HCT116 (cell line): Measurements from ENCODE around the gene GOLGA3. TPM values are rescaled to one million over a fixed set of nuclear protein-coding genes. Genes with fewer than 3 reads are reported as not detected.

Source experiments
- ATAC-seq: fragments of 200-7000 bp; cut with Tn5 transposase; 2 replicates; pipeline ENCODE4 v1.9.1; 2020; ENCODE audit warnings: mild to moderate bottlenecking, moderate library complexity
- BruUV-seq: library from RNA; stranded (reverse); fragments of 400-500 nt; replicated peaks from 2 replicates; lab custom pipeline; 2021; lab: Mats Ljungman, UMichigan
- CTCF ChIA-PET: fragments of 300-600 bp; sonication (Branson Sonifier 250); formaldehyde crosslinking; loops from one replicate; lab custom pipeline; 2021; ENCODE audit warnings: antibody characterized with exemption; lab: Charles Lee
- POLR2A ChIA-PET: fragments of 300-600, 350-600 bp; sonication (Branson Sonifier 250); formaldehyde crosslinking; loops from one replicate; lab custom pipeline; 2021; ENCODE audit warnings: antibody characterized with exemption; lab: Charles Lee
- RAD21 ChIA-PET, 2 experiments: fragments of 300-600 bp; sonication (Branson Sonifier 250); formaldehyde crosslinking; loops; one replicate each; lab custom pipeline; 2023; ENCODE audit warnings: low total read pairs in 2 of 2; ENCODE audit not compliant: uncharacterized antibody in 2 of 2, unreplicated experiment in 2 of 2, low non-redundant PET in 1 of 2; lab: Charles Lee
- DNase-seq: peaks from one replicate; pipeline ENCODE4 v3.0.0-alpha.2; 2010; ENCODE audit warnings: low read depth, low spot score
- H2AFZ ChIP-seq: fragments of 200-600 bp; shearing (Covaris generic), sonication (generic); 2 replicates; pipeline ENCODE4 v1.6.1; 2017; ENCODE audit warnings: low read depth, mixed run types, mixed read lengths, antibody characterized with exemption, low read length; ENCODE audit not compliant: poor library complexity, severe bottlenecking
- H3K27ac ChIP-seq: 2 replicates; pipeline ENCODE4 v1.5.1; 2012; ENCODE audit warnings: low read depth, low read length
- H3K27me3 ChIP-seq: fragments of 200-600 bp; sonication (generic); 2 replicates; pipeline ENCODE4 v1.6.1; 2016; ENCODE audit warnings: mixed run types, low read length, mixed read lengths; ENCODE audit not compliant: insufficient read depth
- H3K36me3 ChIP-seq, 2 experiments: fragments of 200-500 bp in 1 of 2; fragments of 200-600 bp in 1 of 2; sonication (Bioruptor generic) in 1 of 2; sonication (generic) in 1 of 2; 2 replicates each; pipeline versions ENCODE4 v1.5.1 to v1.6.1; 2014 to 2016; ENCODE audit warnings: low read length in 2 of 2, inconsistent platforms in 1 of 2, mixed read lengths in 1 of 2, mixed run types in 1 of 2; ENCODE audit not compliant: insufficient read depth in 2 of 2, control insufficient read depth in 1 of 2
- H3K4me1 ChIP-seq, 2 experiments: fragments of 200-600 bp in 1 of 2; sonication (generic) in 1 of 2; 2 replicates each; pipeline versions ENCODE4 v1.5.1 to v1.6.1; 2012 to 2017; ENCODE audit warnings: low read length in 2 of 2, inconsistent platforms in 1 of 2, mild to moderate bottlenecking in 1 of 2, mixed read lengths in 1 of 2, mixed run types in 1 of 2, moderate library complexity in 1 of 2; ENCODE audit not compliant: insufficient read depth in 2 of 2, control insufficient read depth in 1 of 2
- H3K4me2 ChIP-seq: fragments of 200-600 bp; sonication (generic); 2 replicates; pipeline ENCODE4 v1.6.1; 2017; ENCODE audit warnings: mixed run types, low read length, mixed read lengths
- H3K4me3 ChIP-seq, 2 experiments: fragments of 200-600 bp in 1 of 2; sonication (generic) in 1 of 2; replicated peaks in 1 of 2; 2 replicates each; pipeline ENCODE4 v1.5.1; 2011 to 2016; ENCODE audit warnings: low read length in 2 of 2, control low read depth in 1 of 2, low read depth in 1 of 2, mild to moderate bottlenecking in 1 of 2, mixed read lengths in 1 of 2, mixed run types in 1 of 2
- H3K79me2 ChIP-seq: fragments of 200-600 bp; sonication (generic); 2 replicates; pipeline ENCODE4 v1.6.1; 2017; ENCODE audit warnings: mild to moderate bottlenecking, mixed run types, low read length, moderate library complexity, mixed read lengths; ENCODE audit not compliant: insufficient read depth
- H3K9ac ChIP-seq: fragments of 200-600 bp; sonication (generic); 2 replicates; pipeline ENCODE4 v1.6.1; 2016; ENCODE audit warnings: low read length, mixed read lengths
- H3K9me2 ChIP-seq: fragments of 200-600 bp; sonication (generic), shearing (Covaris generic); 2 replicates; pipeline ENCODE4 v1.6.1; 2017; ENCODE audit warnings: mixed run types, mild to moderate bottlenecking, moderate library complexity; ENCODE audit not compliant: insufficient read depth
- H3K9me3 ChIP-seq, 2 experiments: fragments of 200-500 bp in 1 of 2; fragments of 200-600 bp in 1 of 2; sonication (Bioruptor generic) in 1 of 2; sonication (generic) in 1 of 2; 2 replicates each; pipeline ENCODE4 v1.6.1; 2014 to 2017; ENCODE audit warnings: low read length in 2 of 2, mixed read lengths in 2 of 2, inconsistent platforms in 1 of 2, low read depth in 1 of 2, mild to moderate bottlenecking in 1 of 2, mixed run types in 1 of 2, moderate library complexity in 1 of 2; ENCODE audit not compliant: control insufficient read depth in 1 of 2, insufficient read depth in 1 of 2
- H4K20me1 ChIP-seq: fragments of 200-600 bp; sonication (generic), shearing (Covaris generic); 2 replicates; pipeline ENCODE4 v1.6.1; 2017; ENCODE audit warnings: mixed run types, mild to moderate bottlenecking, moderate library complexity; ENCODE audit not compliant: insufficient read depth
- ATF3 ChIP-seq: IDR thresholded peaks from 2 replicates; pipeline ENCODE4 v1.6.1; 2012
- CBX3 ChIP-seq: IDR thresholded peaks from 2 replicates; pipeline ENCODE4 v1.6.1; 2012; ENCODE audit warnings: low read depth
- EGR1 ChIP-seq: IDR thresholded peaks from 2 replicates; pipeline ENCODE4 v1.6.1; 2012; ENCODE audit warnings: low read depth
- ELF1 ChIP-seq: IDR thresholded peaks from 2 replicates; pipeline ENCODE4 v1.6.1; 2012; ENCODE audit warnings: low read depth, borderline replicate concordance
- EZH2 ChIP-seq: fragments of 200-600 bp; sonication (generic); IDR thresholded peaks from 2 replicates; pipeline ENCODE4 v1.6.1; 2017; ENCODE audit warnings: antibody characterized with exemption, mixed run types
- EZH2phosphoT487 ChIP-seq: fragments of 200-600 bp; IDR thresholded peaks from 2 replicates; pipeline ENCODE4 v1.6.1; 2018; ENCODE audit warnings: antibody characterized with exemption, borderline replicate concordance
- JUND ChIP-seq: IDR thresholded peaks from 2 replicates; pipeline ENCODE4 v1.6.1; 2012
- MAX ChIP-seq: IDR thresholded peaks from 2 replicates; pipeline ENCODE4 v1.6.1; 2012
- POLR2A ChIP-seq: IDR thresholded peaks from 2 replicates; pipeline ENCODE4 v1.7.0; 2011; ENCODE audit warnings: borderline replicate concordance; ENCODE audit not compliant: insufficient read depth, insufficient read length; ENCODE audit errors: extremely low read depth
- POLR2AphosphoS5 ChIP-seq: IDR thresholded peaks from 2 replicates; pipeline ENCODE4 v1.6.1; 2011; ENCODE audit warnings: mild to moderate bottlenecking, low read depth, low read length, moderate library complexity
- RAD21 ChIP-seq: IDR thresholded peaks from 2 replicates; pipeline ENCODE4 v1.6.1; 2012; ENCODE audit warnings: low read depth, mild to moderate bottlenecking
- SIN3A ChIP-seq: IDR thresholded peaks from 2 replicates; pipeline ENCODE4 v1.6.1; 2012; ENCODE audit warnings: low read depth
- SP1 ChIP-seq: IDR thresholded peaks from 2 replicates; pipeline ENCODE4 v1.6.1; 2012; ENCODE audit warnings: low read depth
- SRF ChIP-seq: IDR thresholded peaks from 2 replicates; pipeline ENCODE4 v1.6.1; 2012; ENCODE audit warnings: low read depth
- TCF7L2 ChIP-seq: IDR thresholded peaks from 2 replicates; pipeline ENCODE4 v1.7.0; 2011; ENCODE audit warnings: borderline replicate concordance, inconsistent platforms; ENCODE audit not compliant: insufficient read depth, insufficient read length; ENCODE audit errors: extremely low read depth
- YY1 ChIP-seq: IDR thresholded peaks from 2 replicates; pipeline ENCODE4 v1.6.1; 2011; ENCODE audit warnings: low read length, low read depth, moderate library complexity, mild to moderate bottlenecking; ENCODE audit not compliant: insufficient replicate concordance; ENCODE audit errors: extremely low read depth
- ZFX ChIP-seq: fragments of 450-650 bp; IDR thresholded peaks from 2 replicates; pipeline ENCODE4 v1.6.1; 2017
- intact Hi-C: fragments of 100-400 bp; cut with micrococcal nuclease; formaldehyde crosslinking; loops from 2 replicates; pipeline ENCODE4 v1.10.0; 2022
- total RNA-seq: library from RNA; stranded (reverse); gene quantifications from one replicate; pipeline ENCODE4 v1.2.1, GENCODE V29; 2021; ENCODE audit not compliant: unreplicated experiment
- TF ChIP-seq, protein P1 (sequence below): IDR thresholded peaks from 2 replicates; pipeline ENCODE4 v1.6.1; 2011; ENCODE audit warnings: mild to moderate bottlenecking, low read length, moderate library complexity; ENCODE audit not compliant: insufficient replicate concordance; ENCODE audit errors: extremely low read depth
- TF ChIP-seq, protein P2 (sequence below), 3 experiments: fragments of 200-600 bp in 1 of 3; sonication (generic) in 1 of 3; IDR thresholded peaks in 2 of 3; conservative IDR thresholded peaks in 1 of 3; 2 replicates each; pipeline ENCODE4 v1.5.1; 2012 to 2017; ENCODE audit warnings: low read depth in 2 of 3, low read length in 2 of 3, antibody characterized with exemption in 1 of 3, borderline replicate concordance in 1 of 3, control low read depth in 1 of 3, mild to moderate bottlenecking in 1 of 3, mixed read lengths in 1 of 3, mixed run types in 1 of 3, moderate library complexity in 1 of 3; ENCODE audit not compliant: insufficient read depth in 1 of 3

Gene GOLGA3
- total RNA-seq, 1 experiment from 2014 or later = 35.1 TPM

- TF ChIP-seq, protein P1, sequence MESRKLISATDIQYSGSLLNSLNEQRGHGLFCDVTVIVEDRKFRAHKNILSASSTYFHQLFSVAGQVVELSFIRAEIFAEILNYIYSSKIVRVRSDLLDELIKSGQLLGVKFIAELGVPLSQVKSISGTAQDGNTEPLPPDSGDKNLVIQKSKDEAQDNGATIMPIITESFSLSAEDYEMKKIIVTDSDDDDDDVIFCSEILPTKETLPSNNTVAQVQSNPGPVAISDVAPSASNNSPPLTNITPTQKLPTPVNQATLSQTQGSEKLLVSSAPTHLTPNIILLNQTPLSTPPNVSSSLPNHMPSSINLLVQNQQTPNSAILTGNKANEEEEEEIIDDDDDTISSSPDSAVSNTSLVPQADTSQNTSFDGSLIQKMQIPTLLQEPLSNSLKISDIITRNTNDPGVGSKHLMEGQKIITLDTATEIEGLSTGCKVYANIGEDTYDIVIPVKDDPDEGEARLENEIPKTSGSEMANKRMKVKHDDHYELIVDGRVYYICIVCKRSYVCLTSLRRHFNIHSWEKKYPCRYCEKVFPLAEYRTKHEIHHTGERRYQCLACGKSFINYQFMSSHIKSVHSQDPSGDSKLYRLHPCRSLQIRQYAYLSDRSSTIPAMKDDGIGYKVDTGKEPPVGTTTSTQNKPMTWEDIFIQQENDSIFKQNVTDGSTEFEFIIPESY = no peak
Measured at GRCh38 chr12:132852496-132852895, 23.8 kb upstream of the GOLGA3 start (continued).

GRCh38 chr12:132851465-132851864, 22.8 kb upstream of the GOLGA3 start:
- H3K27ac ChIP-seq = no peak overlapping the region
- no peaks in the 10 kb centered on the region for H3K9me2 ChIP-seq
- H3K9me3 ChIP-seq = no peaks in the 10 kb centered on the region; a peak in 1 of 4 replicates
- no peaks in the 10 kb centered on the region for H3K27me3 ChIP-seq
- ATAC-seq (no peak), DNase-seq (no peak)
- no peak overlapping the region for H3K9ac ChIP-seq
- no peak overlapping the region for H3K4me3 ChIP-seq
- no peaks in the 10 kb centered on the region for H3K4me1 ChIP-seq
- no peak overlapping the region for H3K4me2 ChIP-seq
- no peaks in the 10 kb centered on the region for H3K36me3 ChIP-seq
- BruUV-seq = no TSS peak
- TF ChIP-seq ATF3 = no peak
- no peak for TF ChIP-seq SRF
- TF ChIP-seq RAD21 = no peak
- TF ChIP-seq, protein P1 = no peak
- no peak for TF ChIP-seq MAX
- no peak for TF ChIP-seq TCF7L2
- TF ChIP-seq JUND = no peak
- no peak for TF ChIP-seq EZH2phosphoT487
- TF ChIP-seq ELF1 = no peak
- no peak for TF ChIP-seq SP1
- no peak for TF ChIP-seq SIN3A
- TF ChIP-seq EZH2 = no peak
- TF ChIP-seq YY1 = no peak
- TF ChIP-seq, protein P2, sequence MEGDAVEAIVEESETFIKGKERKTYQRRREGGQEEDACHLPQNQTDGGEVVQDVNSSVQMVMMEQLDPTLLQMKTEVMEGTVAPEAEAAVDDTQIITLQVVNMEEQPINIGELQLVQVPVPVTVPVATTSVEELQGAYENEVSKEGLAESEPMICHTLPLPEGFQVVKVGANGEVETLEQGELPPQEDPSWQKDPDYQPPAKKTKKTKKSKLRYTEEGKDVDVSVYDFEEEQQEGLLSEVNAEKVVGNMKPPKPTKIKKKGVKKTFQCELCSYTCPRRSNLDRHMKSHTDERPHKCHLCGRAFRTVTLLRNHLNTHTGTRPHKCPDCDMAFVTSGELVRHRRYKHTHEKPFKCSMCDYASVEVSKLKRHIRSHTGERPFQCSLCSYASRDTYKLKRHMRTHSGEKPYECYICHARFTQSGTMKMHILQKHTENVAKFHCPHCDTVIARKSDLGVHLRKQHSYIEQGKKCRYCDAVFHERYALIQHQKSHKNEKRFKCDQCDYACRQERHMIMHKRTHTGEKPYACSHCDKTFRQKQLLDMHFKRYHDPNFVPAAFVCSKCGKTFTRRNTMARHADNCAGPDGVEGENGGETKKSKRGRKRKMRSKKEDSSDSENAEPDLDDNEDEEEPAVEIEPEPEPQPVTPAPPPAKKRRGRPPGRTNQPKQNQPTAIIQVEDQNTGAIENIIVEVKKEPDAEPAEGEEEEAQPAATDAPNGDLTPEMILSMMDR (IDR thresholded peaks at IDR 0.05 in 2 of 3, conservative IDR thresholded peaks at IDR 0.05 in 1 of 3; ENCODE audit: borderline replicate concordance in 1 of 3, insufficient read depth in 1 of 3, low read depth in 2 of 3, low read length in 2 of 3) = no peak
- no peak for TF ChIP-seq POLR2A
- no peak for TF ChIP-seq ZFX
- no peak for TF ChIP-seq POLR2AphosphoS5
- no peak for TF ChIP-seq CBX3
- no peak for TF ChIP-seq EGR1
- POLR2A ChIA-PET = no interaction called here
- H3K79me2 ChIP-seq = no peaks in the 10 kb centered on the region
- no peak overlapping the region for H2AFZ ChIP-seq
- no peaks in the 10 kb centered on the region for H4K20me1 ChIP-seq
- CTCF ChIA-PET = interaction anchor here (0.7 kb wide), 1 partner anchor 41 kb away, joined by 3 read pairs; no protein-coding TSS in a partner anchor
- RAD21 ChIA-PET = no interaction called here
- intact Hi-C loops = no loop called here
